Smooth muscle cell (in vitro differentiated cells): ENCODE results near the gene IGSF9. TPM values are rescaled to one million over a fixed set of nuclear protein-coding genes. Genes with fewer than 3 reads are reported as not detected.

Experiments
- DNase-seq: peaks from one replicate; lab custom pipeline; 2025; ENCODE audit not compliant: unreplicated experiment; lab: John Stamatoyannopoulos, UW
- H2AFZ ChIP-seq: fragments of 200-600 bp; sonication (generic); 2 replicates; pipeline ENCODE4 v1.6.0; 2016; ENCODE audit warnings: antibody characterized with exemption, low read depth, mild to moderate bottlenecking
- H3F3A ChIP-seq: fragments of 200-600 bp; sonication (generic); 2 replicates; pipeline ENCODE4 v1.6.0; 2017; ENCODE audit warnings: antibody characterized with exemption, low read depth
- H3K27ac ChIP-seq: fragments of 200-600 bp; sonication (generic); 2 replicates; pipeline ENCODE4 v1.5.1; 2016; ENCODE audit warnings: low read depth, mild to moderate bottlenecking
- H3K27me3 ChIP-seq: fragments of 200-600 bp; sonication (generic); 2 replicates; pipeline ENCODE4 v1.6.1; 2016; ENCODE audit warnings: low read depth, mild to moderate bottlenecking
- H3K36me3 ChIP-seq: fragments of 200-600 bp; sonication (generic); 2 replicates; pipeline ENCODE4 v1.5.1; 2016; ENCODE audit warnings: low read depth
- H3K4me1 ChIP-seq: fragments of 200-600 bp; sonication (generic); 2 replicates; pipeline ENCODE4 v1.5.1; 2016; ENCODE audit warnings: low read depth
- H3K4me2 ChIP-seq: fragments of 200-600 bp; sonication (generic); 2 replicates; pipeline ENCODE4 v1.6.0; 2016; ENCODE audit warnings: mild to moderate bottlenecking
- H3K4me3 ChIP-seq: fragments of 200-600 bp; sonication (generic); 2 replicates; pipeline ENCODE4 v1.5.1; 2016; ENCODE audit warnings: mild to moderate bottlenecking
- H3K79me2 ChIP-seq: fragments of 200-600 bp; sonication (generic); 2 replicates; pipeline ENCODE4 v1.6.0; 2016; ENCODE audit warnings: low read depth, mild to moderate bottlenecking
- H3K9ac ChIP-seq: fragments of 200-600 bp; sonication (generic); 2 replicates; pipeline ENCODE4 v1.6.0; 2016; ENCODE audit warnings: low read depth
- H3K9me3 ChIP-seq: fragments of 200-600 bp; sonication (generic); replicated peaks from 2 replicates; pipeline ENCODE4 v1.5.1; 2016; ENCODE audit warnings: low read depth
- H4K20me1 ChIP-seq: fragments of 200-600 bp; sonication (generic); 2 replicates; pipeline ENCODE4 v1.6.0; 2016; ENCODE audit warnings: low read depth
- WGBS: methylation state at CpG from one replicate; pipeline ENCODE4 v1.1.7; 2016; ENCODE audit warnings: low lambda C conversion rate; 5-methylcytosine and 5-hydroxymethylcytosine counted together
- polyA plus RNA-seq: library from polyadenylated mRNA; unstranded; fragments of >200 nt; fragmentation: Nextera tagmentation; extraction: Ambion mirVana; gene quantifications from 2 replicates; pipeline ENCODE4 v1.2.1, GENCODE V29; 2016
- total RNA-seq: library from RNA; depleted of rRNA; stranded (reverse); fragments of >200 nt; gene quantifications from 2 replicates; pipeline ENCODE4 v1.2.3, GENCODE V29; 2014
- TF ChIP-seq, protein P1 (sequence below): fragments of 200-600 bp; sonication (generic); IDR thresholded peaks from 2 replicates; pipeline ENCODE4 v1.5.1; 2017; ENCODE audit warnings: borderline replicate concordance, mild to moderate bottlenecking, antibody characterized with exemption; ENCODE audit not compliant: insufficient read depth, poor library complexity, severe bottlenecking

IGSF9 gene
- total and polyA plus RNA-seq, 2 experiments from 2014 or later: 0.99 to 2.1 TPM

DNA sequence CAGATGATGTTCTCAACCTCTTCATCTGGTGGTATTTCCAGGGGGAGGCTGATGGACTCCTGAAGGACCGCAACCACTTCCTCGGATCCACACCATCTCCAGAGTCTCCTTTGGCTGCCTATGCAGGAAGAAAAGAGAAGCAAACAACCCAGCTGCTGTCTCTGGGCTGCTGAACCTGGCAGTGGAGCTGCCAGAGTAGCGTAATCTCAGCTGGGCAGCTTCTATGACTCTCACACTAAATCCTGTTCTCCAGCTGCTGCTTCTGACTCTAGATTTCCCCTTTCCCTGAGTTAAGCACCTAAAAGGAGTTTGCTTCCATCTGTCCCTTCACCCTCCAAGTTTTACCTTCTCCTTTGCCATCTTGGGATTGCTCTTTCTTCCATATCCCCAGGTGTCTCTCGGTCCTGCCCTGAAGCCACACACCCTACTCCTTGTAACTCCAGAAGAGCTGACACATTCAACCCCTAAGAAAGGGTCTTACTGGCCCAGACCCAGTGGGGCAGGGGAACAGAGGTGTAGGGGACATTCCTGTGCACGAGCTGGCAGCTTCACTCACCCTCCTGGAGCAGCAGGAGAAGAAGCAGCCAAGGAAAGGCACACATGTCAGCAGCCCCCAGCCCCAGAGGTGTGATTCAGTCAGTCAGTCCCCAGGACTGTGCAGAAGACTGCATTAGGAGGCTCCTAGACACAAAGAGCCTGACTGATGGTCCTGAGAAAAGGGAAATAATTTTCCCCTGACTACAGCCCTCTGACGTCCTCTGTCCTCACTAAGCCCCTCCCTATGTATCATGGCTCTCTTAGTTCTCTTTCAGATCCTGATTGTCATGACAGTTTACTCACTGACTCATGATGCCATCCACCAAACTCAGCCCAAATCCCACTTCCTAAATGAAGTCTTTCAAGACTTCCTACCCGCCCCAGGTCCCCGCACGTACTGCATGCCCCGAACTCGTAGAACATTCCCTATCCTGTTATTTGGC is 8.4 kb upstream of the IGSF9 start, which contains the start of gene SLAMF9:
Gene SLAMF9, minus strand, starts transcription at position 702 of the 980 bp plus-strand sequence. Its CDS starts 100 bp downstream, at position 602.
- no peaks in the 10 kb centered on the region for H3K79me2 ChIP-seq
- no peaks in the 10 kb centered on the region for H3K9me3 ChIP-seq
- H3K4me1 ChIP-seq: no peaks in the 10 kb centered on the region
- no peak within 1 kb of the TSS for H3K4me2 ChIP-seq
- no peaks in the 10 kb centered on the region for H3K36me3 ChIP-seq
- H3K27ac ChIP-seq: no peak within 1 kb of the TSS
- no peak for DNase-seq
- H2AFZ ChIP-seq: no peak within 1 kb of the TSS
- H3K27me3 ChIP-seq: no peaks in the 10 kb centered on the region
- TF ChIP-seq, protein P1, sequence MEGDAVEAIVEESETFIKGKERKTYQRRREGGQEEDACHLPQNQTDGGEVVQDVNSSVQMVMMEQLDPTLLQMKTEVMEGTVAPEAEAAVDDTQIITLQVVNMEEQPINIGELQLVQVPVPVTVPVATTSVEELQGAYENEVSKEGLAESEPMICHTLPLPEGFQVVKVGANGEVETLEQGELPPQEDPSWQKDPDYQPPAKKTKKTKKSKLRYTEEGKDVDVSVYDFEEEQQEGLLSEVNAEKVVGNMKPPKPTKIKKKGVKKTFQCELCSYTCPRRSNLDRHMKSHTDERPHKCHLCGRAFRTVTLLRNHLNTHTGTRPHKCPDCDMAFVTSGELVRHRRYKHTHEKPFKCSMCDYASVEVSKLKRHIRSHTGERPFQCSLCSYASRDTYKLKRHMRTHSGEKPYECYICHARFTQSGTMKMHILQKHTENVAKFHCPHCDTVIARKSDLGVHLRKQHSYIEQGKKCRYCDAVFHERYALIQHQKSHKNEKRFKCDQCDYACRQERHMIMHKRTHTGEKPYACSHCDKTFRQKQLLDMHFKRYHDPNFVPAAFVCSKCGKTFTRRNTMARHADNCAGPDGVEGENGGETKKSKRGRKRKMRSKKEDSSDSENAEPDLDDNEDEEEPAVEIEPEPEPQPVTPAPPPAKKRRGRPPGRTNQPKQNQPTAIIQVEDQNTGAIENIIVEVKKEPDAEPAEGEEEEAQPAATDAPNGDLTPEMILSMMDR: no peak
- no peak within 1 kb of the TSS for H3K4me3 ChIP-seq
- H3K9ac ChIP-seq: no peak within 1 kb of the TSS
- 76% methylated on average over 11 of the region's 11 CpGs for WGBS
- no peaks in the 10 kb centered on the region for H4K20me1 ChIP-seq
- no peaks in the 10 kb centered on the region for H3F3A ChIP-seq

DNA sequence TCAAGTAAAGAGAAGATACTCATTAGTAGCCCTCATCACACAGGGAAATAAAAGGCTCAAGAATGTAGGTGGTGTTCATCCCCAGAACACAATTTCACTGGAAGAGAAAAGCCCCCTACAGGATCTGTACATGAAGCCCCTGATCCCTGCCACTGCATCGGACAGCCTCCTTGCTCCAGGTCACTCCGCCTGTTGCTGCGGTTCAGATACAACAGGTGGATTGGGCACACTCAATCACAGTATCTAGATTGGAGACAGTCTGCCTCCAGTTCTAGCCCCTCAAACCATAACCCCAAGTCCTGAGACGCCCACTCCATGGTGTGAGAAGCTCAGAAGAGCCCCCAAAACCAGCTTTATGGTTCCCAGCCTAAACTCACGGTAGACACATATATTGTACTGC is 7.5 kb upstream of the IGSF9 start:
- Histone ChIP-seq H3K27me3 (no peaks in the 10 kb centered on the region), H3K79me2 (no peaks in the 10 kb centered on the region), H3K9ac (no peak overlapping the region), H3K4me3 (no peak overlapping the region), H3K4me1 (no peaks in the 10 kb centered on the region), H3K36me3 (no peaks in the 10 kb centered on the region), H2AFZ (no peak overlapping the region), H4K20me1 (no peaks in the 10 kb centered on the region), H3K9me3 (no peaks in the 10 kb centered on the region), H3K27ac (no peak overlapping the region), H3K4me2 (no peak overlapping the region), H3F3A (no peaks in the 10 kb centered on the region)
- 91% methylated on average over 5 of the region's 5 CpGs for WGBS
- TF ChIP-seq, protein P1: no peak
- no peak for DNase-seq

DNA sequence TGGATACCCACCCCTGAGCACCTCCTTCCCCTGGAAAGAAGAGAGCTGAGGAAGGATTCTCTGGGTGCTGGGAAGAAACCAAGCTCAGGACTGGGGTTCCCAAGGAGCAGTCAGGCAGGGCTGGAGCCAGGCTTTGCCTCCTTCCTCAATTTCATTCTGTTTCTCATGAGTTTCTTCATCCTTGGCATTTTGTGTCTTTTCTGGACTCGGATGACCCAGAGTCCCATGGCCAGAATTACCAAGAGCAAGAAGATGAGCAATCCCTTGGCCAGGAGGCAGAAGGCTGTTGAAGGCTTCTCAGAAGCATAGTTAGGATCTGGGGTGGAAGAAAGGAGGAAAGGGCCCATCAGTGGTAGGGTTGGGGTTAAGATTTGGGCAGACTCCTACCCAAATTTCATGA is 6.1 kb upstream of the IGSF9 start:
- H2AFZ ChIP-seq: no peak overlapping the region
- TF ChIP-seq, protein P1: no peak
- H3K9me3 ChIP-seq: no peaks in the 10 kb centered on the region
- no peaks in the 10 kb centered on the region for H3K4me1 ChIP-seq
- no peaks in the 10 kb centered on the region for H3K27me3 ChIP-seq
- no peak for DNase-seq
- no peak overlapping the region for H3K4me2 ChIP-seq
- H3F3A ChIP-seq: no peaks in the 10 kb centered on the region
- H3K27ac ChIP-seq: no peak overlapping the region
- no peaks in the 10 kb centered on the region for H3K79me2 ChIP-seq
- no peak overlapping the region for H3K9ac ChIP-seq
- no peaks in the 10 kb centered on the region for H3K36me3 ChIP-seq
- H3K4me3 ChIP-seq: no peak overlapping the region
- no peaks in the 10 kb centered on the region for H4K20me1 ChIP-seq
- 95% methylated on average over 1 of the region's 1 CpG for WGBS
